ENCODE results near the gene FAM170B.

DNA sequence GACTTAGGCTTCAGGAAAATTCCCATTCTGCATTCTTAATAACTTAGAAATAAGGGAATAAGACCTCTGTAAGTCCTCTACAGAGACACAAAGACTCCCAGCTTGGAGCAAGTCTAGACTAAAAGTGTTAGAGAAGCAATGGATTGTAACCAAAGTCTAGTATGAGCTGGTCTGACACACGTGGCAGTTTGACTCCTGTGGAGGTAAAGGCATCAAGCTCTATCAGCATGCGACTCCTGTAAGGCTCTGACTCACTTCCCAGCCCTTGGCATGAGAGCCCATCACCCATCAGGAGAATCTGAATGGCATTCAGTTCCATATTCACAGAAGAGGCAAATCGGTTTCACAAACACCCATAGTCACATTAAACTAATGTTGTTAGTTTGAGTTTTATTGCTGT lies 14.1 kb downstream of the FAM170B start:
- TF ChIP-seq CTCF (IDR thresholded peaks at IDR 0.05) (no peak), TAF1 (IDR thresholded peaks at IDR 0.05; ENCODE audit: borderline replicate concordance, low read depth, low read length) (no peak), POLR2AphosphoS5 (IDR thresholded peaks at IDR 0.05; ENCODE audit: low read depth, low read length) (no peak), MXI1 (IDR thresholded peaks at IDR 0.05; ENCODE audit: low read depth, low read length) (no peak), TCF12 (IDR thresholded peaks at IDR 0.05) (no peak), YY1 (IDR thresholded peaks at IDR 0.05; ENCODE audit: low read depth) (no peak)

All from SK-N-SH (cell line).